Measurements from ENCODE around the gene MSH3. TPM values are rescaled to one million over a fixed set of nuclear protein-coding genes. Genes with fewer than 3 reads are reported as not detected.
"Not testable (repeated sequence)": the region's sequence is repeated elsewhere in the genome, so short reads cannot be mapped to it uniquely, and the experiment has no call there.

The MSH3 gene
- total RNA-seq, 1 experiment from 2014 or later: 12.9 TPM

GRCh38 chr5:80781356-80781755, 126.9 kb downstream of the MSH3 start:
- H3K27me3 ChIP-seq (replicated peaks): no peaks in the 10 kb centered on the region
- no peaks in the 10 kb centered on the region for H3K9me3 ChIP-seq (replicated peaks)
- 0 out of 2 replicates have a peak, but pooled peaks cover 4% of the 10 kb centered on the region for H3K36me3 ChIP-seq
- H3K4me3 ChIP-seq: no peak overlapping the region
- peaks cover 31% of the 10 kb centered on the region for H3K4me1 ChIP-seq (replicated peaks)
- DNase-seq (ENCODE audit: low read depth in 1 of 2, low spot score in 2 of 2): peak; percentile 68 to 82
- peak overlapping the region; percentile 80 for H3K27ac ChIP-seq

- no peak for DNase-seq (ENCODE audit: low read depth in 1 of 2, low spot score in 2 of 2)
- Histone ChIP-seq H3K9me3 (replicated peaks) (no peaks in the 10 kb centered on the region), H3K4me1 (replicated peaks) (peaks cover 31% of the 10 kb centered on the region), H3K36me3 (0 out of 2 replicates have a peak, but pooled peaks cover 4% of the 10 kb centered on the region), H3K27ac (no peak overlapping the region), H3K27me3 (replicated peaks) (no peaks in the 10 kb centered on the region), H3K4me3 (no peak overlapping the region)
Observed at GRCh38 chr5:80782626-80783025, 128.2 kb downstream of the MSH3 start.

- H3K4me3 ChIP-seq; DNase-seq (ENCODE audit: low read depth in 1 of 2, low spot score in 2 of 2); H3K9me3 ChIP-seq (replicated peaks); H3K27me3 ChIP-seq (replicated peaks); H3K36me3 ChIP-seq; H3K27ac ChIP-seq: not testable (repeated sequence)
- peaks cover 31% of the 10 kb centered on the region for H3K4me1 ChIP-seq (replicated peaks)
Observed at GRCh38 chr5:80783751-80784150, 129.3 kb downstream of the MSH3 start.

- no peaks in the 10 kb centered on the region for H3K27me3 ChIP-seq (replicated peaks)
- no peaks in the 10 kb centered on the region for H3K9me3 ChIP-seq (replicated peaks)
- no peak overlapping the region for H3K4me3 ChIP-seq
- peaks cover 31% of the 10 kb centered on the region for H3K4me1 ChIP-seq (replicated peaks)
- no peak overlapping the region for H3K27ac ChIP-seq
- DNase-seq (ENCODE audit: low read depth in 1 of 2, low spot score in 2 of 2): no peak
- 0 out of 2 replicates have a peak, but pooled peaks cover 4% of the 10 kb centered on the region for H3K36me3 ChIP-seq
Observed at GRCh38 chr5:80784451-80784850, 130.0 kb downstream of the MSH3 start.

GRCh38 chr5:80789319-80790016, 135.0 kb downstream of the MSH3 start:
- H3K9me3 ChIP-seq (replicated peaks); DNase-seq (ENCODE audit: low read depth in 1 of 2, low spot score in 2 of 2); H3K4me1 ChIP-seq (replicated peaks); H3K4me3 ChIP-seq; H3K27me3 ChIP-seq (replicated peaks); H3K27ac ChIP-seq: not testable (repeated sequence)
- H3K36me3 ChIP-seq: peaks cover 23% of the 10 kb centered on the region; the same call in 1 of the 2 replicates

GRCh38 chr5:80790698-80791097, 136.2 kb downstream of the MSH3 start:
- Histone ChIP-seq H3K4me1 (replicated peaks) (no peaks in the 10 kb centered on the region), H3K27ac (no peak overlapping the region), H3K36me3 (peaks cover 26% of the 10 kb centered on the region; the same call in 1 of the 2 replicates), H3K27me3 (replicated peaks) (no peaks in the 10 kb centered on the region), H3K4me3 (no peak overlapping the region), H3K9me3 (replicated peaks) (no peaks in the 10 kb centered on the region)
- DNase-seq (ENCODE audit: low read depth in 1 of 2, low spot score in 2 of 2): no peak

- Histone ChIP-seq H3K9me3 (replicated peaks) (no peaks in the 10 kb centered on the region), H3K36me3 (peaks cover 26% of the 10 kb centered on the region), H3K27ac (no peak overlapping the region), H3K4me1 (replicated peaks) (no peaks in the 10 kb centered on the region), H3K4me3 (no peak overlapping the region), H3K27me3 (replicated peaks) (no peaks in the 10 kb centered on the region)
- DNase-seq (ENCODE audit: low read depth in 1 of 2, low spot score in 2 of 2): no peak
Observed at GRCh38 chr5:80793354-80793753, 138.9 kb downstream of the MSH3 start.

GRCh38 chr5:80796846-80797245, 142.4 kb downstream of the MSH3 start:
- Histone ChIP-seq H3K4me1 (replicated peaks) (no peaks in the 10 kb centered on the region), H3K27me3 (replicated peaks) (no peaks in the 10 kb centered on the region), H3K27ac (no peak overlapping the region), H3K4me3 (no peak overlapping the region), H3K36me3 (peaks cover 20% of the 10 kb centered on the region), H3K9me3 (replicated peaks) (no peaks in the 10 kb centered on the region)
- no peak for DNase-seq (ENCODE audit: low read depth in 1 of 2, low spot score in 2 of 2)

GRCh38 chr5:80797428-80798024, 143.1 kb downstream of the MSH3 start:
- no peak overlapping the region for H3K4me3 ChIP-seq
- no peak for DNase-seq (ENCODE audit: low read depth in 1 of 2, low spot score in 2 of 2)
- no peaks in the 10 kb centered on the region for H3K9me3 ChIP-seq (replicated peaks)
- H3K36me3 ChIP-seq: peaks cover 20% of the 10 kb centered on the region
- no peak overlapping the region for H3K27ac ChIP-seq
- H3K4me1 ChIP-seq (replicated peaks): no peaks in the 10 kb centered on the region
- no peaks in the 10 kb centered on the region for H3K27me3 ChIP-seq (replicated peaks)

- no peak overlapping the region for H3K27ac ChIP-seq
- DNase-seq (ENCODE audit: low read depth in 1 of 2, low spot score in 2 of 2): no peak
- H3K9me3 ChIP-seq (replicated peaks): no peaks in the 10 kb centered on the region
- no peaks in the 10 kb centered on the region for H3K27me3 ChIP-seq (replicated peaks)
- H3K36me3 ChIP-seq: peaks cover 14% of the 10 kb centered on the region
- no peak overlapping the region for H3K4me3 ChIP-seq
- H3K4me1 ChIP-seq (replicated peaks): no peaks in the 10 kb centered on the region
Observed at GRCh38 chr5:80798166-80798565, 143.7 kb downstream of the MSH3 start.

- peaks cover 9% of the 10 kb centered on the region for H3K36me3 ChIP-seq
- H3K9me3 ChIP-seq (replicated peaks): no peaks in the 10 kb centered on the region
- no peak overlapping the region for H3K4me3 ChIP-seq
- H3K4me1 ChIP-seq (replicated peaks): no peaks in the 10 kb centered on the region
- H3K27ac ChIP-seq: no peak overlapping the region
- DNase-seq (ENCODE audit: low read depth in 1 of 2, low spot score in 2 of 2): no peak
- H3K27me3 ChIP-seq (replicated peaks): no peaks in the 10 kb centered on the region
Observed at GRCh38 chr5:80798633-80799032, 144.2 kb downstream of the MSH3 start.

- peaks cover 7% of the 10 kb centered on the region for H3K36me3 ChIP-seq
- no peaks in the 10 kb centered on the region for H3K4me1 ChIP-seq (replicated peaks)
- no peaks in the 10 kb centered on the region for H3K9me3 ChIP-seq (replicated peaks)
- no peak overlapping the region for H3K4me3 ChIP-seq
- no peak overlapping the region for H3K27ac ChIP-seq
- no peaks in the 10 kb centered on the region for H3K27me3 ChIP-seq (replicated peaks)
- DNase-seq (ENCODE audit: low read depth in 1 of 2, low spot score in 2 of 2): no peak
Observed at GRCh38 chr5:80799041-80799440, 144.6 kb downstream of the MSH3 start.

- Histone ChIP-seq H3K27me3 (replicated peaks) (no peaks in the 10 kb centered on the region), H3K9me3 (replicated peaks) (no peaks in the 10 kb centered on the region), H3K4me3 (no peak overlapping the region), H3K4me1 (replicated peaks) (no peaks in the 10 kb centered on the region), H3K27ac (no peak overlapping the region), H3K36me3 (peaks cover 2% of the 10 kb centered on the region)
- DNase-seq (ENCODE audit: low read depth in 1 of 2, low spot score in 2 of 2): no peak
Observed at GRCh38 chr5:80799573-80799972, 145.1 kb downstream of the MSH3 start.

GRCh38 chr5:80804332-80804731, 149.9 kb downstream of the MSH3 start:
- Histone ChIP-seq H3K9me3 (replicated peaks) (no peaks in the 10 kb centered on the region), H3K27me3 (replicated peaks) (no peaks in the 10 kb centered on the region), H3K27ac (no peak overlapping the region), H3K4me3 (no peak overlapping the region), H3K36me3 (no peaks in the 10 kb centered on the region), H3K4me1 (replicated peaks) (no peaks in the 10 kb centered on the region)
- DNase-seq (ENCODE audit: low read depth in 1 of 2, low spot score in 2 of 2): no peak

Data from SJSA1 (cell line).